SH-SY5Y (cell line): ENCODE data around the gene PRAF2.

ENCODE experiments used
- GATA2 ChIP-seq: IDR thresholded peaks from 2 replicates; pipeline ENCODE4 v1.6.1; 2011; ENCODE audit warnings: mild to moderate bottlenecking, low read depth, low read length
- GATA3 ChIP-seq: IDR thresholded peaks from 2 replicates; pipeline ENCODE4 v1.6.1; 2011; ENCODE audit warnings: low read depth, mild to moderate bottlenecking, low read length, moderate library complexity

DNA sequence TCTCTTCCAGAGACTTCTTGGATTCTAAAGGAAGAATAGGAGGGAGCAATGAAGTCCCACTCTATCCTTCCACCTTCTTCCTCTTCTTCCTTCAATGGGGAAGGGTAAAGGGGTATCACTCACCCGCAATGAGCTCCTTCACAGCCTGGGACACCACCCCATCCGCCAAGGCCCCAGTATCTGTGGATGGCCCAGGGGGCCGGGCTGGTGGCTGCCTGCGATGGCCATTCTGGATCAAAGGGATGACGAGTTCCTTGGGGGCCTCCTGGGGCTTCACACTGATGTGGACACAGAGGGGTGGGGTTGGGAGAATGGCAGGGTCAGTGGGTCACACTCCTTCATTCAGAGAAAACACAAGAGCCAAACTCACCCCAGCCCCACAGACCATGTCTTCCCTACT, 48.7 kb upstream of the PRAF2 start:
- TF ChIP-seq GATA2: no peak
- TF ChIP-seq GATA3: no peak
